ENCODE results near the gene MEDAG.

- no peak for TF ChIP-seq CTCF (IDR thresholded peaks at IDR 0.05)
- no peak for TF ChIP-seq POLR2AphosphoS5 (IDR thresholded peaks at IDR 0.05)
- no peak for TF ChIP-seq POLR2A (IDR thresholded peaks at IDR 0.05)
- no peak for TF ChIP-seq EP300 (IDR thresholded peaks at IDR 0.05)
Observed at GRCh38 chr13:30936971-30937370, 30.9 kb downstream of the MEDAG start.
